Keratinocyte (primary cell): ENCODE results near the gene RAI1. TPM values are rescaled to one million over a fixed set of nuclear protein-coding genes. Genes with fewer than 3 reads are reported as not detected.

Experiments used
- DNase-seq: peaks from one replicate; pipeline ENCODE4 v3.0.0-alpha.2; 2011; ENCODE audit warnings: low read depth, missing footprints, low spot score
- FAIRE-seq: peaks from 2 replicates; lab custom pipeline; 2011; peaks lifted over from hg19 to GRCh38; lab: Jason Lieb, UNC
- H2AFZ ChIP-seq: 2 replicates; pipeline ENCODE4 v1.6.0; 2012; ENCODE audit warnings: low read length, control low read depth, inconsistent platforms; ENCODE audit not compliant: control insufficient read depth
- H3K27ac ChIP-seq: 2 replicates; pipeline ENCODE4 v1.5.1; 2011; ENCODE audit warnings: low read length; ENCODE audit not compliant: control insufficient read depth, insufficient read depth
- H3K27me3 ChIP-seq: 3 replicates; pipeline ENCODE4 v1.6.0; 2011; ENCODE audit warnings: low read length; ENCODE audit not compliant: control insufficient read depth, insufficient read depth; ENCODE audit errors: extremely low read depth
- H3K36me3 ChIP-seq, 2 experiments: 2 replicates in 1 of 2; 3 replicates in 1 of 2; pipeline ENCODE4 v1.5.1; 2011; ENCODE audit warnings: low read length in 2 of 2, mild to moderate bottlenecking in 1 of 2; ENCODE audit not compliant: control insufficient read depth in 2 of 2, insufficient read depth in 2 of 2; ENCODE audit errors: extremely low read depth in 1 of 2
- H3K4me1 ChIP-seq: 3 replicates; pipeline ENCODE4 v1.5.1; 2011; ENCODE audit warnings: low read length; ENCODE audit not compliant: control insufficient read depth, insufficient read depth; ENCODE audit errors: extremely low read depth
- H3K4me2 ChIP-seq: 3 replicates; pipeline ENCODE4 v1.6.0; 2011; ENCODE audit warnings: low read depth, low read length; ENCODE audit not compliant: control insufficient read depth, insufficient read depth; ENCODE audit errors: extremely low read depth
- H3K4me3 ChIP-seq, 3 experiments: fragments of 200-600 bp in 1 of 3; sonication (generic) in 1 of 3; 2 replicates in 2 of 3; 3 replicates in 1 of 3; pipeline ENCODE4 v1.5.1; 2011 to 2016; ENCODE audit warnings: low read length in 3 of 3, mild to moderate bottlenecking in 3 of 3, control low read depth in 2 of 3, inconsistent platforms in 1 of 3, low read depth in 1 of 3, mixed read lengths in 1 of 3, mixed run types in 1 of 3, moderate library complexity in 1 of 3; ENCODE audit not compliant: control insufficient read depth in 2 of 3, insufficient read depth in 2 of 3; ENCODE audit errors: extremely low read depth in 1 of 3
- H3K79me2 ChIP-seq: 2 replicates; pipeline ENCODE4 v1.6.0; 2012; ENCODE audit warnings: low read length; ENCODE audit not compliant: control insufficient read depth, insufficient read depth
- H3K9ac ChIP-seq: 3 replicates; pipeline ENCODE4 v1.6.0; 2011; ENCODE audit warnings: low read length; ENCODE audit not compliant: control insufficient read depth, insufficient read depth; ENCODE audit errors: extremely low read depth
- H3K9me1 ChIP-seq: 3 replicates; pipeline ENCODE4 v1.6.0; 2011; ENCODE audit warnings: low read length; ENCODE audit not compliant: control insufficient read depth, insufficient read depth; ENCODE audit errors: extremely low read depth
- H3K9me3 ChIP-seq: 2 replicates; pipeline ENCODE4 v1.5.1; 2012; ENCODE audit warnings: low read depth, low read length; ENCODE audit not compliant: control insufficient read depth
- H4K20me1 ChIP-seq: 3 replicates; pipeline ENCODE4 v1.6.0; 2011; ENCODE audit warnings: low read length; ENCODE audit not compliant: control insufficient read depth, insufficient read depth; ENCODE audit errors: extremely low read depth
- EZH2 ChIP-seq: IDR thresholded peaks from one replicate; pipeline ENCODE4 v1.6.1; 2012; ENCODE audit warnings: inconsistent platforms, mild to moderate bottlenecking, low read length, moderate library complexity
- dilution Hi-C: fragments of 300-500 bp; cut with MboI; formaldehyde crosslinking; loops from one replicate; pipeline ENCODE4 v1.7.0; 2020; ENCODE audit warnings: low sequenced_read_pairs; ENCODE audit not compliant: extremely low pct_ligation_motif_present
- polyA plus RNA-seq, 5 experiments: library from polyadenylated mRNA; depleted of rRNA in 3 of 5; stranded (reverse) in 3 of 5; stranded (forward) in 1 of 5; unstranded in 1 of 5; fragments of >200 nt; gene quantifications; 1 replicate in 1 of 5; 2 replicates in 3 of 5; 3 replicates in 1 of 5; pipeline versions ENCODE4 v1.2.1 to v1.2.3, GENCODE V29; 2011 to 2012; ENCODE audit warnings: missing spikeins in 2 of 5, low read depth in 1 of 5, low replicate concordance in 1 of 5
- TF ChIP-seq, protein P1 (sequence below), 3 experiments: IDR thresholded peaks in 1 of 3; conservative IDR thresholded peaks in 1 of 3; optimal IDR thresholded peaks in 1 of 3; 2 replicates in 2 of 3; 3 replicates in 1 of 3; pipeline versions ENCODE3 to v1.5.1; 2011; ENCODE audit warnings: low read length in 3 of 3, mild to moderate bottlenecking in 3 of 3, moderate library complexity in 2 of 3, control low read depth in 1 of 3, inconsistent platforms in 1 of 3; ENCODE audit not compliant: insufficient read depth in 2 of 3; ENCODE audit errors: extremely low read depth in 1 of 3

Gene RAI1
- polyA plus RNA-seq, 1 donor (not counting 4 experiments of a cell fraction or from before 2014, with no cell fraction given): 2.6 TPM

GRCh38 chr17:17839791-17840707, 158.8 kb downstream of the RAI1 start:
- TF ChIP-seq, protein P1, sequence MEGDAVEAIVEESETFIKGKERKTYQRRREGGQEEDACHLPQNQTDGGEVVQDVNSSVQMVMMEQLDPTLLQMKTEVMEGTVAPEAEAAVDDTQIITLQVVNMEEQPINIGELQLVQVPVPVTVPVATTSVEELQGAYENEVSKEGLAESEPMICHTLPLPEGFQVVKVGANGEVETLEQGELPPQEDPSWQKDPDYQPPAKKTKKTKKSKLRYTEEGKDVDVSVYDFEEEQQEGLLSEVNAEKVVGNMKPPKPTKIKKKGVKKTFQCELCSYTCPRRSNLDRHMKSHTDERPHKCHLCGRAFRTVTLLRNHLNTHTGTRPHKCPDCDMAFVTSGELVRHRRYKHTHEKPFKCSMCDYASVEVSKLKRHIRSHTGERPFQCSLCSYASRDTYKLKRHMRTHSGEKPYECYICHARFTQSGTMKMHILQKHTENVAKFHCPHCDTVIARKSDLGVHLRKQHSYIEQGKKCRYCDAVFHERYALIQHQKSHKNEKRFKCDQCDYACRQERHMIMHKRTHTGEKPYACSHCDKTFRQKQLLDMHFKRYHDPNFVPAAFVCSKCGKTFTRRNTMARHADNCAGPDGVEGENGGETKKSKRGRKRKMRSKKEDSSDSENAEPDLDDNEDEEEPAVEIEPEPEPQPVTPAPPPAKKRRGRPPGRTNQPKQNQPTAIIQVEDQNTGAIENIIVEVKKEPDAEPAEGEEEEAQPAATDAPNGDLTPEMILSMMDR (optimal IDR thresholded peaks at IDR 0.05 in 1 of 3, IDR thresholded peaks at IDR 0.05 in 1 of 3, conservative IDR thresholded peaks at IDR 0.05 in 1 of 3; ENCODE audit: extremely low read depth in 1 of 3, insufficient read depth in 2 of 3, low read length in 3 of 3): no peak
- TF ChIP-seq EZH2: no peak
- Histone ChIP-seq H4K20me1 (peaks cover 5% of the 10 kb centered on the region), H3K36me3 (peaks cover under 1 to 7% of the 10 kb centered on the region in 2 experiments), H3K9me3 (no peaks in the 10 kb centered on the region), H3K4me2 (peak overlapping the region; percentile 80), H3K4me1 (peaks cover 65% of the 10 kb centered on the region), H3K9me1 (peaks cover 3% of the 10 kb centered on the region), H3K27ac (peak overlapping the region; percentile 98), H3K79me2 (peaks cover 16% of the 10 kb centered on the region), H3K27me3 (no peaks in the 10 kb centered on the region), H3K4me3 (peak overlapping the region; percentile 13 to 59 (median 42)), H3K9ac (peak overlapping the region; percentile 90), H2AFZ (no peak overlapping the region)
- FAIRE-seq (peak; percentile 17), DNase-seq (peak; percentile 92)
- dilution Hi-C loops: no loop called here

- DNase-seq (peak; percentile 97), FAIRE-seq (peak; percentile 97)
- dilution Hi-C loops: no loop called here
- peak overlapping the region; percentile 98 for H3K27ac ChIP-seq
- no peaks in the 10 kb centered on the region for H4K20me1 ChIP-seq
- H3K4me1 ChIP-seq: peaks cover 59% of the 10 kb centered on the region
- no peaks in the 10 kb centered on the region for H3K27me3 ChIP-seq
- peaks cover 7% of the 10 kb centered on the region for H3K79me2 ChIP-seq
- TF ChIP-seq, protein P1 (optimal IDR thresholded peaks at IDR 0.05 in 1 of 3, IDR thresholded peaks at IDR 0.05 in 1 of 3, conservative IDR thresholded peaks at IDR 0.05 in 1 of 3; ENCODE audit: extremely low read depth in 1 of 3, insufficient read depth in 2 of 3, low read length in 3 of 3): no peak
- no peak for TF ChIP-seq EZH2
- H3K9me3 ChIP-seq: no peaks in the 10 kb centered on the region
- H3K4me3 ChIP-seq: peak overlapping the region in 2 of 3 experiments; percentile 11
- peak overlapping the region; percentile 90 for H3K9ac ChIP-seq
- H3K4me2 ChIP-seq: peak overlapping the region; percentile 80
- H3K9me1 ChIP-seq: no peaks in the 10 kb centered on the region
- no peaks in the 10 kb centered on the region for H3K36me3 ChIP-seq
- no peak overlapping the region for H2AFZ ChIP-seq
Measured at GRCh38 chr17:17840751-17841591, 159.7 kb downstream of the RAI1 start.
